ENCODE data around the gene ZNF761.

GRCh38 chr19:53466726-53467484 lies 35.1 kb downstream of the ZNF761 start:
- TF ChIP-seq POLR2A (IDR thresholded peaks at IDR 0.05; ENCODE audit: low read depth) (no peak), CTCF (IDR thresholded peaks at IDR 0.05) (no peak)

Data from esophagus muscularis mucosa (tissue), 3 donors.